Neuron (in vitro differentiated cells): ENCODE data around the gene YBX2.
"Not testable (repeated sequence)": the region's sequence is repeated elsewhere in the genome, so short reads cannot be mapped to it uniquely, and the experiment has no call there.

Experiments
- H2AFZ ChIP-seq: one replicate; pipeline ENCODE4 v1.6.1; 2013; ENCODE audit warnings: low read depth, mild to moderate bottlenecking, inconsistent platforms, low read length, moderate library complexity
- H3K27me3 ChIP-seq: one replicate; pipeline ENCODE4 v1.6.1; 2013; ENCODE audit warnings: low read length; ENCODE audit not compliant: insufficient read depth
- H3K36me3 ChIP-seq: one replicate; pipeline ENCODE4 v1.6.1; 2013; ENCODE audit warnings: low read length; ENCODE audit not compliant: insufficient read depth
- H3K4me1 ChIP-seq: one replicate; pipeline ENCODE4 v1.6.1; 2013; ENCODE audit warnings: low read length; ENCODE audit not compliant: insufficient read depth
- H3K4me3 ChIP-seq: 2 replicates; pipeline ENCODE4 v1.5.1; 2013; ENCODE audit warnings: mild to moderate bottlenecking, low read length, moderate library complexity
- H3K9me3 ChIP-seq: one replicate; pipeline ENCODE4 v1.6.1; 2013; ENCODE audit warnings: low read length

YBX2 gene

DNA sequence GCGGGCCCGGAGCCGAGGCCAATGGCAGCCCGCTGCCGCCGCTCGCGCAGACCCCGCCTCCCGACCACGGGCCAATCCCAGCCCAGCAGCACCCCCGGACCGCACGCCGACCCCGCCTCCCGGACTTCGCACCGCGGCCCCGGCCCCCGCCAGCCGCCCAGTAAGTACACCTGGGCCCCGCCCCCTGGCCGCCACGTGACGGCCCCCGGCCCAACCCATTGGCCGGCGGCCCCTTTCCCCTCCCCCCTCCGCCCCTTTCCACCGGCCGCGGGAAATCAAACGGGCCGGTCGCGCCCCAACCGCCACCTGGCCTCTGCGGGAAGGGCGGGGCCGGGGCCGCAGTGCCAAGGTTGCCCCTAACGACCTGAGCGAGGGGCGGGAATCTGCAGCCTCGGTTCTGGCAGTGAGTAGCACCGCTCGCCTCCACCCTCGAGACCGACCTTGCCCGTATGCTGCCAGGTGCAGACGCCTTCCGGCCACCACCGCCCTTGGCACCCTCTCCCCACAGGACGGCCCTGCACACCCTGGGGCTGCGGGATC is at the start of gene YBX2:
Gene YBX2, minus strand, starts transcription at position 26 of the 540 bp plus-strand sequence. CDS start 139 bp downstream, outside the sequence.
- peaks cover 18% of the 10 kb centered on the region for H3K4me1 ChIP-seq
- no peaks in the 10 kb centered on the region for H3K9me3 ChIP-seq
- H3K4me3 ChIP-seq: peak within 1 kb of the TSS; percentile 30
- peaks cover 42% of the 10 kb centered on the region for H3K27me3 ChIP-seq
- H2AFZ ChIP-seq: peak within 1 kb of the TSS; percentile 3
- H3K36me3 ChIP-seq: no peaks in the 10 kb centered on the region

DNA sequence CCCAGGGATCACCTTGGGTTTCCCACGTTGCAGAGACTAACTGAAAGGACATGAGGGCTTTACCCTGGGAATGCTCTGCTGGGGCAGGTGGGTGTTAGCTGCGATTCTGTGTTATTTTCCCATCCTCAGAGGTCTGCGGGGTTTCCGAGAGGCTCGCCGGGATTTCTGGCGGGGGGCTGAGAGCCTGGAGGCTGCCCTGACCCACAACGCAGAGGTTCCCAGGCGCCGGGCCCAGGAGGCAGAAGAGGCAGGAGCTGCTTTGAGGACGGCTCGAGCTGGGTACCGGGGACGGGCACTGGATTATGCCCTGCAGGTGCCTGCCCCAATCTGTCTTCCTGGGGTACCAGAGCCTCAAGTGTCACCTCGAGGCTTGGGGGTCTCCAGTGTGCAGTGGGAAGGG is 48.8 kb upstream of the YBX2 start:
- no peaks in the 10 kb centered on the region for H3K9me3 ChIP-seq

DNA sequence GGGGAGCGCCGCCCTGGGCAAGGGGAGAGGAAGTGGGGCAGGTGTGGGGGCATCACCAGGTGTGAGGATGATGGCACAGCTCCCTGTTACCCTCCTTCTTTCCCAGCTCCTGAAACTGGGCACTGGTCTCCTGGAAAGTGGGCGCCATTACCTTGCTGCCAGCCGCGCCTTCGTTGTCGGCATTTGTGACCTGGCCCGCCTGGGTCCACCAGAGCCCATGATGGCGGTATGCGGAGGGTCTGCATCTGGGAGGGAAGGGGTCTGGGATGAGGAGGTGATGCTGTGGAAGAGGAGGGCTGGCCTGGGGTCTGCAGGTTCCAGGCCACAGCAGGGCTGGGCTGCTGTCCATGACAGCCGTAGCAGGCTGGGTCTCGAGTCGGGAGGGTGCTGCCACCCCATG is 47.4 kb upstream of the YBX2 start:
- Histone ChIP-seq H3K4me1 (no peaks in the 10 kb centered on the region), H3K4me3 (no peak overlapping the region), H3K27me3 (peaks cover 2% of the 10 kb centered on the region), H3K9me3 (no peaks in the 10 kb centered on the region), H2AFZ (no peak overlapping the region), H3K36me3 (no peaks in the 10 kb centered on the region)

More for the DNA sequence above, 48.8 kb upstream of the YBX2 start:
- H3K27me3 ChIP-seq: peaks cover 2% of the 10 kb centered on the region
- H3K4me1 ChIP-seq: no peaks in the 10 kb centered on the region
- H3K36me3 ChIP-seq: no peaks in the 10 kb centered on the region
- no peak overlapping the region for H3K4me3 ChIP-seq
- H2AFZ ChIP-seq: no peak overlapping the region

DNA sequence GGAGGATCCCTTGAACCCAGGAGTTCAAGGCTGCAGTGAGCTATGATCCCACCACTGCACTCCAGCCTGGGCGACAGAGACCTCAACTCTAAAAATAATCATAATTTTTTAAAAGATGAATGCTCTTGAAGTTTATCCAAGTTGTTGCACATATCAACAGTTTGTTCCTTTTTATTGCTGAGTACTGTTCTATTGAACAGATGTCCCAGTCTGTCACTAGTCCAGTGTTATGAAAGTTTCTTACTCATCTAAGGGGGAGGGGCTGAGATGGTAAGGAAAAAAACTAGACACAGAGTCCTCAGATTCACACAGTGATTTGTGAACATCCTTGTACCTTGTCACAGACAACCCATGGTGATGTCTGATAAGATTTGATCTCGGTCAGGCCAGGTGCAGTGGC is 45.7 kb upstream of the YBX2 start:
- H3K4me1 ChIP-seq: no peaks in the 10 kb centered on the region
- no peaks in the 10 kb centered on the region for H3K9me3 ChIP-seq
- H3K27me3 ChIP-seq: peaks cover 2% of the 10 kb centered on the region
- H2AFZ ChIP-seq: no peak overlapping the region
- H3K4me3 ChIP-seq: no peak overlapping the region
- no peaks in the 10 kb centered on the region for H3K36me3 ChIP-seq

DNA sequence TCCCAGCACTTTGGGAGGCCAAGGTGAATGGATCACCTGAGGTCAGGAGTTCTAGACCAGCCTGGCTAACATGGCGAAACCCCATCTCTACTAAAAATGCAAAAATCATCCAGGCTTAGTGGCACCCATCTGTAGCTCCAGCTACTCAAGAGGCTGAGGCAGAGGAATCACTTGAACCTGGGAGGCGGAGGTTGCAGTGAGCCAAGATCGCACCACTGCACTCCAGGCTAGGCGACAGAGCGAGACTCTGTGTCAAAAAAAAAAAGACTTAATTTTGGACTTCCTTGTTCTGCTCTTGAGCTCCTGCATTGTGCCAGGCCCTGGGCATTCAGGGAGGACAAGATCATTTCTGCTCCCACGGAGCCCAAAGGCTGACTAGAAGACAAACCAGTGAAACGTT is 43.2 kb upstream of the YBX2 start:
- H3K9me3 ChIP-seq, H2AFZ ChIP-seq, H3K4me3 ChIP-seq, H3K36me3 ChIP-seq, H3K4me1 ChIP-seq, H3K27me3 ChIP-seq: not testable (repeated sequence)

DNA sequence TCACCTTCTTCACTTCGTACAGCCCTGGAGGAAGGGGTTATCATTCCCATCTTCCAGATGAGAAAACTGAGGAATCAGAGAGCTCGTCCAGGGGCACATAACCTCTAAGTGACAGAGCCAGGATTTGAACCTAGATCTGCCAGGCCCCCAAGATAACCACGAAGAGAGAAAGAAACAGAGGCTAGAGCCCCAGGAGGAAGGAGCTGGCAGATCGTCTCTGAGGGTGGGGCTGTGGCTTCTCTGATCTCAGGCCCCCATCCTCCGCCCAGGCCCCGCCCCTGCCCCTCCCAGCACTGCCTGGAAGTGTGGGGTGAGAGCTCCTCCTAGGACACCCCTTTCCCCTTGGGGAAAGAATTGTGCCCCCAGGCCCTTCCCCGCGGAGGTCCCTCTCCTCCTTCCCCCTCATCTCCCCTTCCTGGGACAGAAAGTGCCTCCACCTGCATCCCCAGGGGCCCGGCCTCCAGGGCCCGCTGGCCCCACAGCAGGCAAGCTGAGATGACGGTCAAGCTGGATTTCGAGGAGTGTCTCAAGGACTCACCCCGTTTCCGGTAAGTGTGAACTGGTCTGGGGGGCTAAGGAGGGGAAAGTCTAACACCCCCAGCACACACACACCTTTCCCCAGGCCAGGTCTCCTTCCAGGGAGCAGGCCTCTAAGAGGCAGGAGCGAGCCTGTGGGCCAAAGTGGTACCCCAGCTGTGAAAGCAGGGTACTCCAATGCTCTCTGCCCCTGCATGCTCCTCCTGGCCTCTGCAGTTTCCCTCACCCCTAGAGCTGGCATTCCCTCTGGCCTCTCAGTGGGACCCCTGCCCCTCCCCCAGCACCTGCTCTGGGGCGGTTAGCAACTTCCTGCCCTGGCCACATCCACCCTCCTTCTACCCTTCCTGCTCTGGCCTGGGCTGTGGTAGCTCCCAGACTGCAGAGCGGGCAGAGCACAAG is 42.1 kb upstream of the YBX2 start, which contains the start of gene ACAP1:
Gene ACAP1, plus strand, starts transcription at position 290 of the 936 bp plus-strand sequence. Its CDS starts 206 bp downstream, at position 496.
- Histone ChIP-seq H2AFZ (no peak within 1 kb of the TSS), H3K36me3 (no peaks in the 10 kb centered on the region), H3K9me3 (no peaks in the 10 kb centered on the region), H3K4me3 (no peak within 1 kb of the TSS), H3K4me1 (no peaks in the 10 kb centered on the region), H3K27me3 (no peaks in the 10 kb centered on the region)

DNA sequence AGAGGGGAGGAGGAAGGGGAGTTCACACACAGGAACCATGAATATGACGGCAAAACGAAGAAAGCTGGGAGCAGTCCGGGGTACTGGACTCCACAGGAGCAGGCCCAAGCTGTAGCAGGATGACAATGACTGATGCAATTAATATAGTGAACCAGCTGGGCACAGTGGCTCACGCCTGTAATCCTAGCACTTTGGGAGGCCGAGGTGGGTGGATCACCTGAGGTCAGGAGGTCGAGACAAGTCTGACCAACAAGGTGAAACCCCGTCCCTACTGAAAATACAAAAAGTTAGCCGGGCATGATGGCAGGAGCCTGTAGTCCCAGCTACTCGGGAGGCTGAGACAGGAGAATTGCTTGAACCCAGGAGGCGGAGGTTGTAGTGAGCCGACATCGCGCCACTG is 41.3 kb upstream of the YBX2 start:
- not testable (repeated sequence) for H2AFZ ChIP-seq, H3K27me3 ChIP-seq, H3K9me3 ChIP-seq, H3K4me1 ChIP-seq, H3K36me3 ChIP-seq, H3K4me3 ChIP-seq

DNA sequence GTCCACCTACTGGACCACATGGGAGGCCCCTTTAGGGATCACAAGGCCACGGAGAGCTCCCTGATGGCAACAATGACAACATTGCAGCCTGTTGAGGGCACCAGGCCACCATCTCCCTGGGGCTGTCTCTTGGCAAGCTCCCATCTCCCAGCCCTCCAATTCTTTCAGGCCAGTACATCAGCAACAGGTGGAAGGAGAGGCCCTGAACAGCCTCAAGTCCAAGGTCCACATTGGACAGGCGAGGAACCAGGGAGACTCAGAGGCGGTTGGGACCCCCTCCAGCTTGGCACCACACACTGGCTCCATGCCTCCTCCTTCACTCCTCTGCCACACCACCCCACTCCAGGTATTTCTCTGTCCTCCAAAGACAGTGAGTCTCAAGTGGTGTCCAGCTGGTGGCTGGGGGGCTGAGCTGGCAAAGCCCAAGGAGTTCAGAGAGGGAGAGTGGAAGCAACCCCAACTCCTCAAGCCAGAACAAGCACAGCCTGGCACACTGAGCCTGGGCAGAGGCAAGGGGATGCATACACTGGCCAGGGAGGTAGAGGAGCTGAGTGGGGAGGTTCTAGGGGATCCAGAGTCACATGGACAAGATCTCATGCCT is 40.6 kb upstream of the YBX2 start:
- no peaks in the 10 kb centered on the region for H3K9me3 ChIP-seq
- no peak overlapping the region for H2AFZ ChIP-seq

DNA sequence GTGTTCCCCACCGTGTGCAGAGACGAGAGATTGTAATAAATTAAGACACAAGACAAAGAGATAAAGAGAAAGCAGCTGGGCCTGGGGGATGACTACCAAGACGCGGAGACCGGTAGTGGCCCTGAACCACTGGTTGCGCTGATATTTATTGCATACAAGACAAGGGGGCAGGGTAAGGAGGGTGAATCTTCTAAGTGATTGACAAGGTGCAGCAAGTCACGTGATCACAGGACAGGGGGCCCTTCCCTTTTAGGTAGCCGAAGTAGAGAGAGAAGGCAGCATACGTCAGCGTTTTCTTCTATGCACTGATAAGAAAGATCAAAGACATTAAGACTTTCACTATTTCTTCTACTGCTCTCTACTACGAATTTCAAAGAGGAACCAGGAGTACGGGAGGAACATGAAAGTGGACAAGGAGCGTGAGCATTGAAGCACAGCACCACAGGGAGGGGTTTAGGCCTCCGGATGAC is 38.2 kb upstream of the YBX2 start:
- not testable (repeated sequence) for H3K9me3 ChIP-seq, H3K27me3 ChIP-seq, H2AFZ ChIP-seq, H3K36me3 ChIP-seq, H3K4me3 ChIP-seq
- H3K4me1 ChIP-seq: peaks cover 17% of the 10 kb centered on the region

More for the DNA sequence above, 40.6 kb upstream of the YBX2 start:
- H3K36me3 ChIP-seq: no peaks in the 10 kb centered on the region
- H3K4me3 ChIP-seq: no peak overlapping the region
- no peaks in the 10 kb centered on the region for H3K27me3 ChIP-seq
- H3K4me1 ChIP-seq: peaks cover 8% of the 10 kb centered on the region

DNA sequence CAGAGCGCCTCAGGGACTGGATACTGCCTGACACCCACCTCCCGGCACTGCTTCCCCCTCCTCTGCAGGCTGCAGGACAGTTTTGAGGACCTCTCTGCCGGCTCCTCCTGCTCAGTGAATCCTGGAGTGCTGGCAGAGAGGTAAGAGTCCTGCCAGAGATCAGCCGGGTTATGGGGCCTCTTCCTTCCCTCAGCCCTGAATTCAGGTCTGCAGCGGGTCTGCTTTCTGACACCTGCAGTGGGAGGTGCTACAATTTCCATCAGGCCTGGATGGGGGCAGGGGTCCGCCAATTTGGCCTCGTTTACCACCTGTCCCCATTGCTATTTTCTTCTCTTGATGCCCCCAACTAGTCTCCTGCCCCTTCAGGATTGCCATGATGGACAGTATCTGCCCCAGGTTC is 37.7 kb upstream of the YBX2 start:
- H3K27me3 ChIP-seq: no peaks in the 10 kb centered on the region
- peaks cover 20% of the 10 kb centered on the region for H3K4me1 ChIP-seq
- peaks cover under 1% of the 10 kb centered on the region for H3K36me3 ChIP-seq
- H2AFZ ChIP-seq: no peak overlapping the region
- H3K4me3 ChIP-seq: no peak overlapping the region
- no peaks in the 10 kb centered on the region for H3K9me3 ChIP-seq

DNA sequence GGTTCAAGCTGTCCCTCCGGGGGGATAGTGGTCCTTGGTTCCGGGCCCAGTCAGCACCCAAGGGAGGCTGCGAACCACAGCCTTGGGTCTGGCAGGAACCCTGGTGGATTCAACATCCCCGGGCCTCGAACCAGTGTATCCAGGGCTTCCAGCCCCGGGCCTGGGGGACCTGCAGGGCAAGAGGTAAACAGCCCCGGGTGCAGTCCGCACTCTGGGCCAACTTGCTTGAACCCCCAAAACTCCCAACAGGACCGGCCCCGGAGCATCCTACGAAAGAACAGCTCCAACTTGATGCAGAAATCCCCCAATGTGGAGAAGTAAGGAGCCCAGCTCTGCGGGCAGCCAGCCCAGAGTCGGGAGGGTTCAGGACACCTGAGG is 36.2 kb upstream of the YBX2 start:
- peak overlapping the region; percentile 81 for H3K4me3 ChIP-seq
- no peaks in the 10 kb centered on the region for H3K9me3 ChIP-seq
- peaks cover 21% of the 10 kb centered on the region for H3K4me1 ChIP-seq
- H3K27me3 ChIP-seq: no peaks in the 10 kb centered on the region
- peaks cover 15% of the 10 kb centered on the region for H3K36me3 ChIP-seq
- H2AFZ ChIP-seq: peak overlapping the region; percentile 48

DNA sequence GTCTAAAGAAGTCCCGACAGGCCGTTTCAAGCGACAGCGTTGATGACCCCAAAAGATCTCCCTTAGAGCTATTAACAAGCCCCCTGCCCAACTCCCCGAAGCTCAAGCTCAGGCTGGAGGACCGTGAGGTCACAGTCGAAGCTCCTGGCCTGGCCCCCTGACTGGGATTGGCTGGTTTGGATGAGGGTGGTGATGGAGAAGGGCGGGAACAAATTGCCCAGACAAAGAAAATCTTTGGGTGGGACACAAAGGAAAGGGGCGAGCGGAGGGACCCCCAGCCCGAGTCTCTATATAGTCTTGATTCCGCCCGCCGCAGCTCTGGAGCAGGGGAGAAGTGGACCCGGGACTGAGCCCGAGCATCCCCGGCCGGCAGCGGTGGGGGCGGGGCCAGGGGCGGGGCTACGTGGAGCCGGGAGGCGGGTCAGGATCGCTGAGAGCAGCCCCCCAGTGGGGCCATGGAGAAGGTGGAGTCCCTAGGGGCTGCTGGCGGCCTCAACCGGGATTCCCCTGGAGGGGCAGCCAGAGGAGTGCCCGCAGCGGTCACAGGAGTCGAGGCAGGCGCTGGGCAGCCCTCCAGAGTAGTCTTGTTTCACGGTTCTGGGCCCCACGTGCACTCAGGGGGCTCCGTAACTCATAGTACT is 35.7 kb upstream of the YBX2 start:
- Histone ChIP-seq H3K4me3 (peak overlapping the region; percentile 81), H2AFZ (peak overlapping the region; percentile 48), H3K9me3 (no peaks in the 10 kb centered on the region), H3K36me3 (peaks cover 20% of the 10 kb centered on the region), H3K4me1 (peaks cover 21% of the 10 kb centered on the region), H3K27me3 (no peaks in the 10 kb centered on the region)
